ENCODE measurements around the gene DMBT1.

DMBT1 gene

GRCh38 chr10:122649903-122650302, 89.3 kb downstream of the DMBT1 start:
- FAIRE-seq = no peak

- FAIRE-seq = no peak
Measured at GRCh38 chr10:122650331-122650730, 89.8 kb downstream of the DMBT1 start.

- FAIRE-seq = no peak
Measured at GRCh38 chr10:122655524-122656307, 95.2 kb downstream of the DMBT1 start.

GRCh38 chr10:122656308-122656705, 95.8 kb downstream of the DMBT1 start:
- no peak for FAIRE-seq

GRCh38 chr10:122656741-122657140, 96.2 kb downstream of the DMBT1 start:
- FAIRE-seq = no peak

- FAIRE-seq = no peak
Measured at GRCh38 chr10:122657255-122657654, 96.7 kb downstream of the DMBT1 start.

- no peak for FAIRE-seq
Measured at GRCh38 chr10:122657729-122658128, 97.2 kb downstream of the DMBT1 start.

- no peak for FAIRE-seq
Measured at GRCh38 chr10:122658356-122659049, 97.9 kb downstream of the DMBT1 start.

GRCh38 chr10:122659126-122659525, 98.6 kb downstream of the DMBT1 start:
- no peak for FAIRE-seq

GRCh38 chr10:122659651-122660050, 99.1 kb downstream of the DMBT1 start:
- FAIRE-seq = no peak

- no peak for FAIRE-seq
Measured at GRCh38 chr10:122660696-122661095, 100.1 kb downstream of the DMBT1 start.

GRCh38 chr10:122662231-122662630, 101.7 kb downstream of the DMBT1 start:
- FAIRE-seq = no peak

- FAIRE-seq = no peak
Measured at GRCh38 chr10:122663516-122664130, 103.1 kb downstream of the DMBT1 start.

- FAIRE-seq = no peak
Measured at GRCh38 chr10:122664501-122664900, 103.9 kb downstream of the DMBT1 start.

GRCh38 chr10:122665329-122665860, 104.8 kb downstream of the DMBT1 start:
- FAIRE-seq = no peak

- FAIRE-seq = no peak
Measured at GRCh38 chr10:122665946-122666345, 105.4 kb downstream of the DMBT1 start.

- FAIRE-seq = no peak
Measured at GRCh38 chr10:122669045-122669444, 108.5 kb downstream of the DMBT1 start.

GRCh38 chr10:122669842-122670241, 109.3 kb downstream of the DMBT1 start:
- FAIRE-seq = no peak

GRCh38 chr10:122671355-122671754, 110.8 kb downstream of the DMBT1 start:
- FAIRE-seq = no peak

- no peak for FAIRE-seq
Measured at GRCh38 chr10:122672655-122673054, 112.1 kb downstream of the DMBT1 start.

- FAIRE-seq = no peak
Measured at GRCh38 chr10:122673269-122673668, 112.7 kb downstream of the DMBT1 start.

- no peak for FAIRE-seq
Measured at GRCh38 chr10:122673731-122674130, 113.2 kb downstream of the DMBT1 start.

- no peak for FAIRE-seq
Measured at GRCh38 chr10:122674781-122675180, 114.2 kb downstream of the DMBT1 start.

GRCh38 chr10:122675278-122675677, 114.7 kb downstream of the DMBT1 start:
- no peak for FAIRE-seq
